Heart left ventricle (tissue), 13 donors: Measurements from ENCODE around the gene ZNRF2.
"Not testable (repeated sequence)": the region's sequence is repeated elsewhere in the genome, so short reads cannot be mapped to it uniquely, and the experiment has no call there.

Source experiments
- POLR2A ChIP-seq, 2 donors: fragments of 450-650 bp; IDR thresholded peaks; one replicate each; pipeline ENCODE4 v1.6.1; 2017; ENCODE audit warnings: antibody characterized with exemption in 2 of 2, mild to moderate bottlenecking in 2 of 2, moderate library complexity in 2 of 2
- TF ChIP-seq, protein P1 (sequence below), 12 donors: fragments of 200-600 bp; sonication (generic) in 4 of 12; IDR thresholded peaks; one replicate each; pipeline versions ENCODE4 v1.5.0 to v1.8.0; 2018 to 2022; ENCODE audit warnings: antibody characterized with exemption in 12 of 12, mild to moderate bottlenecking in 5 of 12
- donor health status: ischemic (EF 13 %, LVEDD 7.1; RV severe dilation, severe dysfunction).
- donor health status: DM: no; HTN: yes; CAD: no.
- donor health status: DM: no; HTN: no; CAD: no.
- donor health status: ischemic (EF 25% LVEDD 6.9; RV normal size, moderate dysfunction).
- donor health status: ischemic (EF 25% LVEDD 5.7; RV mildly dilated, moderate dysfunction).
- donor health status: ischemic (EF 35%, LVEDD 5.7; RV mildly dilated, moderate dysfunction).
- donor health status: nonischemic (EF 11% LVEDD 7.7; RV severe dilation, severe dysfunction).
- donor health status: DM: yes; HTN: yes; CAD: no.
- donor health status: PGD.
- donor health status: ischemic (EF 29% LVEDD 5.4; RV normal size, mild dysfunction).
- donor health status: nonischemic (EF 23%, LVEDD 6.1; RV moderate dilation, normal function).

- TF ChIP-seq, protein P1, sequence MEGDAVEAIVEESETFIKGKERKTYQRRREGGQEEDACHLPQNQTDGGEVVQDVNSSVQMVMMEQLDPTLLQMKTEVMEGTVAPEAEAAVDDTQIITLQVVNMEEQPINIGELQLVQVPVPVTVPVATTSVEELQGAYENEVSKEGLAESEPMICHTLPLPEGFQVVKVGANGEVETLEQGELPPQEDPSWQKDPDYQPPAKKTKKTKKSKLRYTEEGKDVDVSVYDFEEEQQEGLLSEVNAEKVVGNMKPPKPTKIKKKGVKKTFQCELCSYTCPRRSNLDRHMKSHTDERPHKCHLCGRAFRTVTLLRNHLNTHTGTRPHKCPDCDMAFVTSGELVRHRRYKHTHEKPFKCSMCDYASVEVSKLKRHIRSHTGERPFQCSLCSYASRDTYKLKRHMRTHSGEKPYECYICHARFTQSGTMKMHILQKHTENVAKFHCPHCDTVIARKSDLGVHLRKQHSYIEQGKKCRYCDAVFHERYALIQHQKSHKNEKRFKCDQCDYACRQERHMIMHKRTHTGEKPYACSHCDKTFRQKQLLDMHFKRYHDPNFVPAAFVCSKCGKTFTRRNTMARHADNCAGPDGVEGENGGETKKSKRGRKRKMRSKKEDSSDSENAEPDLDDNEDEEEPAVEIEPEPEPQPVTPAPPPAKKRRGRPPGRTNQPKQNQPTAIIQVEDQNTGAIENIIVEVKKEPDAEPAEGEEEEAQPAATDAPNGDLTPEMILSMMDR (IDR thresholded peaks at IDR 0.05) = not testable (repeated sequence)
- TF ChIP-seq POLR2A (IDR thresholded peaks at IDR 0.05) = not testable (repeated sequence)
Measured at GRCh38 chr7:30290317-30290716, 5.9 kb downstream of the ZNRF2 start.
